Measurements from ENCODE around the gene THEMIS2. TPM values are rescaled to one million over a fixed set of nuclear protein-coding genes. Genes with fewer than 3 reads are reported as not detected.

The THEMIS2 gene
- 3.6 and 9.0 TPM in 2 replicates for total RNA-seq

DNA sequence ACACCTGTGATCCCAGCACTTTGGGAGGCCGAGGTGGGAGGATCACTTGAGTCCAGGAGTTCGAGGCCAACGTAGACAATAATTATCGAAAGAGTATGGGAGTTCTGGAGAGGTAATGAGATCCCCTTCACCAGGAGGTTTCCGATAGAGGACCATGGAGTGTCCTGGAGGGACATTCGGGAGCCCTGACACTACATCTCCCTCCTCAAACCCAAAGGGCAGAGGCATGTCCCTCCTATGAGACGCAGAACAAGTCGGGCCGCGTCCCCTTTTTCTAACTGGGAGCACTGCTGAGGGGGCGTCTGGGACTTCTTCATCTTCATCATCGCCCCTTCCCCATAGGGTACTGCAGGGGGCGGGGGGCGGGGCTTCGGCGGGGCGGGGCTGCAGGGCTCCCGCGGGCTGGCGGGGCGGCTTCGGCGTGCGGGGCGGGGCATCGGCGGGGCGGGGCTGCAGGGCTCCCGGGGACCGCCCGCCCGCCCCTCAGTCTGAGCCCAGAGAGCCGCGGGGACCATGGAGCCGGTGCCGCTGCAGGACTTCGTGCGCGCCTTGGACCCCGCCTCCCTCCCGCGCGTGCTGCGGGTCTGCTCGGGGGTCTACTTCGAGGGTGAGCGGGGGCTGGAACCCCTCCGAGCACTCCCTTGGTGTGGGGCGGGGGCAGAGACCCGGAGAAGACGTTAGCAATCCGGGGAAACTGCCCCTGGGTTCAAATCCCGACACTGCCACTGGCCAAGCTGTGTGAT, at the start of gene THEMIS2:
Gene THEMIS2, plus strand, starts transcription at position 486 of the 743 bp plus-strand sequence. Its CDS starts 28 bp downstream, at position 514.

GRCh38 chr1:27830621-27831440, 41.5 kb upstream of the THEMIS2 start, which contains the start of gene PPP1R8:
Gene PPP1R8, plus strand, starts transcription at chr1:27830782. Its CDS starts 54 bp downstream, at chr1:27830836.

DNA sequence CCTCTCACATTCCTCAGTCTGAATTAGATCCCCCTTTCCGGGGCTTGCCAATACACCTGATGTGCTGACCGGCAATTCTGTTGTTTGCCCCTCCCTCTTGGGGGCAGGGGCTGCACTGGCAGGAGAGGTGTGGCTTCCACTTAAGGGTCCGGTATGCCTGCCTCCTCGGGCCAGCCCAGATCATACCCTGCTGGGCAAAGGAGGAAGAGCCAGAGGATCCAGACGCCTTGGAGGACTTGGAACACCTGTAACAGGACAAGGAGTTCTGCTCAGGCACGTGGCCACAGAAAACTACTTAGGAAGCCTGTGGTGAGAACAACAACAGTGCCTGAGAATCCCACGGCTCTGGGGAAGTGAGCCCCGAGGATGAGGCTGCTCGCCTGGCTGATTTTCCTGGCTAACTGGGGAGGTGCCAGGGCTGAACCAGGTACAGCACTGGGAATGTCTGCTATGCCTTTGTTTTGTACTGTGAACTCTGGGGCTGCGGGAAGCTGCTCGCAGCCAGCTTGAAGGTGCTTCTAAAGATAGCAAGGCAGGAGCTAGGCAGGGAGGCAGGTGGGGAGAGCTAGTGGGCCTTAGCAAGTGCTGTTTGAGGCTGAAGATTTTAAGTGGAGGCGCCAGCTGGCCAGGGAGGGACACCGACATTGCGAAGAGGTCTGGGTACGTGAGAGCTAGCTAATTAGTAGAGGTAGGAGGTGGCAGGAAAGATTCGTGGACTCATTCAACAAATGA, 62.6 kb downstream of the THEMIS2 start, which contains the start of gene SMPDL3B:
Gene SMPDL3B, plus strand, starts transcription at position 183 of the 732 bp plus-strand sequence. Its CDS starts 184 bp downstream, at position 367.

Other genes starting within 250 kb of the THEMIS2 start
- gene FGR, start 237.4 kb upstream of the THEMIS2 start, total RNA-seq, result 0.23 TPM in 1 of 2 replicates, not detected in the other
- 9.5 and 30.0 TPM in 2 replicates for gene IFI6, start 200.4 kb upstream of the THEMIS2 start, total RNA-seq
- gene FAM76A, start 146.6 kb upstream of the THEMIS2 start, total RNA-seq, result 10.3 and 13.4 TPM in 2 replicates
- 20.2 and 28.3 TPM in 2 replicates for gene STX12, start 99.3 kb upstream of the THEMIS2 start, total RNA-seq
- 28.7 and 41.9 TPM in 2 replicates for gene PPP1R8, start 41.8 kb upstream of the THEMIS2 start, total RNA-seq
- gene RPA2, start 42.0 kb downstream of the THEMIS2 start, total RNA-seq, result 27.3 and 31.9 TPM in 2 replicates
- 0.91 and 1.4 TPM in 2 replicates for gene SMPDL3B, start 62.5 kb downstream of the THEMIS2 start, total RNA-seq
- 2.9 and 4.7 TPM in 2 replicates for gene XKR8, start 87.4 kb downstream of the THEMIS2 start, total RNA-seq
- 8.7 and 9.4 TPM in 2 replicates for gene EYA3, start 216.1 kb downstream of the THEMIS2 start, total RNA-seq